ENCODE data around the gene IFNAR1.

The IFNAR1 gene

DNA sequence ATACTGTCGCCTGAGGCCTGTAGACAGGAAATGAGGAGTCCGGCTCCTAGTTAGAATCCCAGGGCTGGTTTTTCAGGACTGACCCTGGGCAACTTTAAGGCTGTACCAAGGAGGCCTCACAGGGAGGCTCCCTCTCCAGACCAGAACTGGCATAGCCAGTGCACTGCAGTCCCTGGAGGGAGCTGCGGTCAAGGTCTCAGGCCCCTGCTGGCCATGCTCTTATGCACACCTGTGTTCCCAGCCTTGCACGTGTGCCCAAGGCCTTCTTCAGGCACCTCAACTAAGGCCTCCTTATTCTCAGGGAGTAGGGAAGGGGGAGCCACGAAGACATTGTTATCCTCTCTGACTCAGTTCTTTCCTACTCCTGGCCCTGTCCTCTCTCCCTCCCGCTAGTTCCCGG lies 22.0 kb upstream of the IFNAR1 start:
- Histone ChIP-seq H3K4me1 (ENCODE audit: insufficient read depth, low read length, poor library complexity, severe bottlenecking) (peaks cover 84% of the 10 kb centered on the region), H3F3A (ENCODE audit: low read depth) (peaks cover 15% of the 10 kb centered on the region), H2AFZ (ENCODE audit: low read length) (no peak overlapping the region), H3K79me2 (ENCODE audit: insufficient read depth, low read length) (no peaks in the 10 kb centered on the region), H3K9ac (ENCODE audit: low read depth, low read length, poor library complexity, severe bottlenecking) (peak overlapping the region; percentile 71), H3K9me3 (ENCODE audit: insufficient read depth, low read depth, low read length) (no peaks in the 10 kb centered on the region), H3K4me2 (ENCODE audit: low read depth, low read length, poor library complexity, severe bottlenecking) (no peak overlapping the region), H3K27me3 (ENCODE audit: insufficient read depth, low read length, poor library complexity, severe bottlenecking) (no peaks in the 10 kb centered on the region), H3K4me3 (ENCODE audit: low read length, poor library complexity, severe bottlenecking) (no peak overlapping the region), H4K20me1 (ENCODE audit: insufficient read depth, low read length, poor library complexity, severe bottlenecking) (no peaks in the 10 kb centered on the region), H3K9me2 (replicated peaks; ENCODE audit: low read depth, low read length) (no peaks in the 10 kb centered on the region), H3K36me3 (ENCODE audit: insufficient read depth, low read length) (no peaks in the 10 kb centered on the region)
- TF ChIP-seq, protein P1, sequence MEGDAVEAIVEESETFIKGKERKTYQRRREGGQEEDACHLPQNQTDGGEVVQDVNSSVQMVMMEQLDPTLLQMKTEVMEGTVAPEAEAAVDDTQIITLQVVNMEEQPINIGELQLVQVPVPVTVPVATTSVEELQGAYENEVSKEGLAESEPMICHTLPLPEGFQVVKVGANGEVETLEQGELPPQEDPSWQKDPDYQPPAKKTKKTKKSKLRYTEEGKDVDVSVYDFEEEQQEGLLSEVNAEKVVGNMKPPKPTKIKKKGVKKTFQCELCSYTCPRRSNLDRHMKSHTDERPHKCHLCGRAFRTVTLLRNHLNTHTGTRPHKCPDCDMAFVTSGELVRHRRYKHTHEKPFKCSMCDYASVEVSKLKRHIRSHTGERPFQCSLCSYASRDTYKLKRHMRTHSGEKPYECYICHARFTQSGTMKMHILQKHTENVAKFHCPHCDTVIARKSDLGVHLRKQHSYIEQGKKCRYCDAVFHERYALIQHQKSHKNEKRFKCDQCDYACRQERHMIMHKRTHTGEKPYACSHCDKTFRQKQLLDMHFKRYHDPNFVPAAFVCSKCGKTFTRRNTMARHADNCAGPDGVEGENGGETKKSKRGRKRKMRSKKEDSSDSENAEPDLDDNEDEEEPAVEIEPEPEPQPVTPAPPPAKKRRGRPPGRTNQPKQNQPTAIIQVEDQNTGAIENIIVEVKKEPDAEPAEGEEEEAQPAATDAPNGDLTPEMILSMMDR (conservative IDR thresholded peaks at IDR 0.05; ENCODE audit: low read length) = peak; percentile 33
- TF ChIP-seq EZH2phosphoT487 (IDR thresholded peaks at IDR 0.05; ENCODE audit: borderline replicate concordance) = no peak

DNA sequence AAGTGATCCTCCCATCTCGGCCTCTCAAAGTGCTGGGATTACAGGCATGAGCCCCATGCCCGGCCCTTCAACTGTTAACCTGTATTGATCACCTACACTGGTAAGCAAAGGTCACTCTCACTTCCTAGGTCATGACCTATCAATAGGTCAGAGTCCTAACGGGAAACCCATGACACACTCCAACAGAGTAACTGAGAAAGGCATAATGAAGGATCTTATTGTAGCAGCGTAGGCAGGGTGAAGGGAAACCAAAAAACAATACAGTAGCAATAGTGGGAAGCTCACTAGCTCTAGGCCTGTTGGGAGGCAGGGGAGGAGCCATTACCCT lies 19.5 kb upstream of the IFNAR1 start:
- Histone ChIP-seq H3K27me3 (ENCODE audit: insufficient read depth, low read length, poor library complexity, severe bottlenecking) (no peaks in the 10 kb centered on the region), H3K9ac (ENCODE audit: low read depth, low read length, poor library complexity, severe bottlenecking) (no peak overlapping the region), H3K9me3 (ENCODE audit: insufficient read depth, low read depth, low read length) (0 out of 2 replicates have a peak, but pooled peaks cover 3% of the 10 kb centered on the region), H3K4me1 (ENCODE audit: insufficient read depth, low read length, poor library complexity, severe bottlenecking) (peaks cover 89% of the 10 kb centered on the region), H3K4me2 (ENCODE audit: low read depth, low read length, poor library complexity, severe bottlenecking) (peak overlapping the region; percentile 14), H3K4me3 (ENCODE audit: low read length, poor library complexity, severe bottlenecking) (no peak overlapping the region), H4K20me1 (ENCODE audit: insufficient read depth, low read length, poor library complexity, severe bottlenecking) (no peaks in the 10 kb centered on the region), H2AFZ (ENCODE audit: low read length) (no peak overlapping the region), H3K9me2 (replicated peaks; ENCODE audit: low read depth, low read length) (no peaks in the 10 kb centered on the region), H3K79me2 (ENCODE audit: insufficient read depth, low read length) (no peaks in the 10 kb centered on the region), H3K36me3 (ENCODE audit: insufficient read depth, low read length) (no peaks in the 10 kb centered on the region), H3F3A (ENCODE audit: low read depth) (peaks cover 34% of the 10 kb centered on the region)
- TF ChIP-seq, protein P1 (conservative IDR thresholded peaks at IDR 0.05; ENCODE audit: low read length) = no peak
- TF ChIP-seq EZH2phosphoT487 (IDR thresholded peaks at IDR 0.05; ENCODE audit: borderline replicate concordance) = no peak

DNA sequence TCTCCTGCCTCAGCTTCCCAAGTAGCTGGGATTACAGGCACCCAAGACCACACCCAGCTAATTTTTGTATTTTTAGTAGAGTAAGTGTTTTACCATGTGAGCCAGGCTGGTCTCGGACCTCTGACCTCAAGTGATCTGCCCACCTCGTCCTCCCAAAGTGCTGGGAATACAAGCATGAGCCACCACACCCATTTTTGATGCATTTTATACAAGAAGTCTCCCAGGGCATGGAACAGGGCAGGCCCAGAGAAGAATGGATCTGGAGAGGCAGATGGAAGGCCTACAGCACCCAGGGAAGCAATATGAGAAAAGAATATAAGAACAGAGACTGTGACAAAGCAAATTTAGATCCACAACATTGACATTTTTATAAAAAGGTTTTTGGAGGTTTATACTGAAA lies 18.8 kb upstream of the IFNAR1 start:
- peaks cover 83% of the 10 kb centered on the region for H3K4me1 ChIP-seq (ENCODE audit: insufficient read depth, low read length, poor library complexity, severe bottlenecking)
- no peaks in the 10 kb centered on the region for H3K27me3 ChIP-seq (ENCODE audit: insufficient read depth, low read length, poor library complexity, severe bottlenecking)
- no peak overlapping the region for H3K4me2 ChIP-seq (ENCODE audit: low read depth, low read length, poor library complexity, severe bottlenecking)
- no peaks in the 10 kb centered on the region for H4K20me1 ChIP-seq (ENCODE audit: insufficient read depth, low read length, poor library complexity, severe bottlenecking)
- no peak overlapping the region for H3K4me3 ChIP-seq (ENCODE audit: low read length, poor library complexity, severe bottlenecking)
- no peak overlapping the region for H2AFZ ChIP-seq (ENCODE audit: low read length)
- H3K9me2 ChIP-seq (replicated peaks; ENCODE audit: low read depth, low read length) = no peaks in the 10 kb centered on the region
- H3K9ac ChIP-seq (ENCODE audit: low read depth, low read length, poor library complexity, severe bottlenecking) = no peak overlapping the region
- TF ChIP-seq, protein P1 (conservative IDR thresholded peaks at IDR 0.05; ENCODE audit: low read length) = no peak
- no peak for TF ChIP-seq EZH2phosphoT487 (IDR thresholded peaks at IDR 0.05; ENCODE audit: borderline replicate concordance)
- H3K36me3 ChIP-seq (ENCODE audit: insufficient read depth, low read length) = no peaks in the 10 kb centered on the region
- no peaks in the 10 kb centered on the region for H3K79me2 ChIP-seq (ENCODE audit: insufficient read depth, low read length)
- H3K9me3 ChIP-seq (ENCODE audit: insufficient read depth, low read depth, low read length) = 0 out of 2 replicates have a peak, but pooled peaks cover 3% of the 10 kb centered on the region
- H3F3A ChIP-seq (ENCODE audit: low read depth) = peaks cover 28% of the 10 kb centered on the region

All from Loucy (cell line).